ENCODE results near the gene ZNF320. TPM values are rescaled to one million over a fixed set of nuclear protein-coding genes. Genes with fewer than 3 reads are reported as not detected.
"Not testable (repeated sequence)": the region's sequence is repeated elsewhere in the genome, so short reads cannot be mapped to it uniquely, and the experiment has no call there.

Gene ZNF320
- total RNA-seq, 2 experiments from 2014 or later, result 7.2 to 7.4 TPM

DNA sequence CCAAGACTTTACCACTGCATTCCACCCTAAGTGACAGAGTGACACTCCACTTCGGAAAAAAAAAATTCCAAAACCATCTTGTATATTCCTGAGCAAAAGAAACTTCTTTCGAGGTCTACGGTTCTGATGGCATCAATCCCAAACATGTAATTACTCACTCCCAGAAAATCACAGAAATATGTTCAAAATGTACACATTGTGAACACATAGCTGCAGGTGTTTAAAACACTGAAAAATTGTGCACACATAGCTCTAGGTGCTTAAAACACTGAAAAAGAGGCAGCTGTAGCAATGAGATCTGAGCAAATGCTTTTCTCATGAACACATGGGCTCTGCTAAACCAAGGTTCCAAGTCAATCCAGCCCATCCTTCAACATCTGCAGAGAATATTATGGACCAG is 26.0 kb downstream of the ZNF320 start:
- CTCF ChIA-PET, result no interaction called here
- H3K27me3 ChIP-seq (ENCODE audit: control insufficient read depth in 1 of 2, insufficient read depth in 2 of 2, low read length in 2 of 2), result no peaks in the 10 kb centered on the region
- DNase-seq (no peak), ATAC-seq (ENCODE audit: poor library complexity) (no peak)
- Mint-ChIP-seq H3K9me3 (no peaks in the 10 kb centered on the region), H3K4me3 (no peak overlapping the region), H3K27me3 (no peaks in the 10 kb centered on the region), H3K36me3 (ENCODE audit: low read depth) (peaks cover 58% of the 10 kb centered on the region), H3K4me1 (ENCODE audit: low read depth) (no peaks in the 10 kb centered on the region), H3K27ac (no peak overlapping the region)
- intact Hi-C loops (cut with DNase I, micrococcal nuclease), result no loop called here
- no peaks in the 10 kb centered on the region for H3K4me1 ChIP-seq (ENCODE audit: insufficient read depth, low read length)
- H3K27ac ChIP-seq (ENCODE audit: low read depth in 1 of 2, low read length in 2 of 2), result no peak overlapping the region
- no peaks in the 10 kb centered on the region for H3K36me3 ChIP-seq (ENCODE audit: insufficient read depth, low read length)
- POLR2A ChIA-PET, result no interaction called here
- TF ChIP-seq CTCF (IDR thresholded peaks at IDR 0.05), result no peak
- no peak overlapping the region for H3K4me3 ChIP-seq (ENCODE audit: low read length)
- peaks cover 12 to 31% of the 10 kb centered on the region in 2 experiments for H3K9me3 ChIP-seq (ENCODE audit: control insufficient read depth in 1 of 2, insufficient read depth in 1 of 2, low read length in 2 of 2)

- DNase-seq; H3K4me1 Mint-ChIP-seq (ENCODE audit: low read depth); H3K4me3 Mint-ChIP-seq; H3K4me1 ChIP-seq (ENCODE audit: insufficient read depth, low read length); ATAC-seq (ENCODE audit: poor library complexity); H3K27me3 ChIP-seq (ENCODE audit: control insufficient read depth in 1 of 2, insufficient read depth in 2 of 2, low read length in 2 of 2); H3K9me3 Mint-ChIP-seq; H3K27ac Mint-ChIP-seq; H3K36me3 ChIP-seq (ENCODE audit: insufficient read depth, low read length); H3K27ac ChIP-seq (ENCODE audit: low read depth in 1 of 2, low read length in 2 of 2); POLR2A ChIA-PET; H3K27me3 Mint-ChIP-seq; H3K4me3 ChIP-seq (ENCODE audit: low read length); CTCF ChIA-PET: not testable (repeated sequence)
- peaks cover 26% of the 10 kb centered on the region for H3K36me3 Mint-ChIP-seq (ENCODE audit: low read depth)
- H3K9me3 ChIP-seq (ENCODE audit: control insufficient read depth in 1 of 2, insufficient read depth in 1 of 2, low read length in 2 of 2), result peaks cover 0 to 30% of the 10 kb centered on the region in 2 experiments
- intact Hi-C loops (cut with DNase I, micrococcal nuclease), result loop anchor here in 1 of 2 experiments (10.0 kb wide), 1 partner anchor 987 kb away; no protein-coding TSS in a partner anchor
Observed at GRCh38 chr19:52868031-52868430, 29.4 kb downstream of the ZNF320 start.

DNA sequence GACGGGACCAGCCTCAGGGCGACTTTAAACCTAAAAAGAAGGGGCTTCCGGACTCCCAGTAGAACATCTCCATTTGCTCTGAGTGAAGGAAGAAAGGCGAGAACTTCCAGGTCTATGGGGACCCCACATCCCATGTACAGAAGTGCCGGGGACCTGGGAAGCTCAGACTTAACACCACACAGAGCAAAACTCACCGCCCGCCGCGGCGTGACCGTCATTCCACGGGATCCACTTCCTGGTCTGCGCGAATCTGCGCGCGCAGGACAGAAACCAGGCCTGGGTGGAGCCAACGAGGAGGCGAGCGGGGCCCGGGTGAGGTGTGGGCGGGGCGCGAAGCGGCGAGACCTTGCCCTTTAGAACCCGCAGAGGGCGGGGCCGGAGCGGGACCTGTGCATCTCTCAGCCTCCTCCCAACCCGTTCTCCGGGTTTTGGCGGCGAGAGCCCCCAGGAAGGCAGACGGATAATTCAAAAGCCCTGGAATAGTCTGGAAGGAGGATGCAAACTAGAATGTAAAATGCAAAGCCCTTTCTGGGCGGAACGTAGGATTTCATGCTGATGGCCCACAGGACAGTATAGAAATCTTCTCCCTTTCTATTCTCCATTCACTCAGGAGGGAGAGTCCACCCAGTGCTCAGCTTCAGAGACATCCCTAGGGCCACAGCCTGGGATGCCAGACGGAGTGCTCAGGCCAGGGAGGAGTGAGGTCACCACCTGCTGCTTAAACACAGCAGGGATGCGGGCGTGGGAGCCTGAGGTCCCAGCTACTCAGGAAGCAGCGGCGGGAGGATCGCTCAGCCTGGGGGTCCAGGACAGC is 39.9 kb downstream of the ZNF320 start, which contains the start of gene ZNF468:
ZNF468 (minus strand) TSS at position 242 of the 814 bp plus-strand sequence. CDS start 3,347 bp downstream, outside the sequence.
- DNase-seq, result peak; percentile 49 to 86 (median 62)
- H3K27me3 Mint-ChIP-seq; CTCF ChIA-PET; H3K9me3 Mint-ChIP-seq; H3K27me3 ChIP-seq (ENCODE audit: control insufficient read depth in 1 of 2, insufficient read depth in 2 of 2, low read length in 2 of 2); POLR2A ChIA-PET: not testable (repeated sequence)
- Histone ChIP-seq H3K27ac (ENCODE audit: low read depth in 1 of 2, low read length in 2 of 2) (peak within 1 kb of the TSS in 1 of 2 donors; percentile 48), H3K36me3 (ENCODE audit: insufficient read depth, low read length) (peaks cover 14% of the 10 kb centered on the region), H3K4me1 (ENCODE audit: insufficient read depth, low read length) (peaks cover 11% of the 10 kb centered on the region), H3K9me3 (ENCODE audit: control insufficient read depth in 1 of 2, insufficient read depth in 1 of 2, low read length in 2 of 2) (peaks cover 0 to 11% of the 10 kb centered on the region in 2 experiments), H3K4me3 (ENCODE audit: low read length) (peak within 1 kb of the TSS; percentile 63)
- peaks cover 33% of the 10 kb centered on the region for H3K4me1 Mint-ChIP-seq (ENCODE audit: low read depth)
- peak within 1 kb of the TSS; percentile 87 for H3K27ac Mint-ChIP-seq
- intact Hi-C loops (cut with DNase I, micrococcal nuclease), result loop anchor here in 1 of 2 experiments (2.0 to 10.0 kb wide), 2 partner anchors 69 to 333 kb away; partner anchors contain the start of gene ZNF808
- ATAC-seq (ENCODE audit: poor library complexity), result peak; percentile 99
- H3K36me3 Mint-ChIP-seq (ENCODE audit: low read depth), result peaks cover 50% of the 10 kb centered on the region
- H3K4me3 Mint-ChIP-seq, result peak within 1 kb of the TSS; percentile 96

GRCh38 chr19:52856540-52857377 is 40.7 kb downstream of the ZNF320 start:
- POLR2A ChIA-PET; H3K9me3 Mint-ChIP-seq; H3K27me3 ChIP-seq (ENCODE audit: control insufficient read depth in 1 of 2, insufficient read depth in 2 of 2, low read length in 2 of 2); CTCF ChIA-PET; H3K27me3 Mint-ChIP-seq: not testable (repeated sequence)
- Histone ChIP-seq H3K27ac (ENCODE audit: low read depth in 1 of 2, low read length in 2 of 2) (peak overlapping the region in 1 of 2 donors; percentile 48), H3K9me3 (ENCODE audit: control insufficient read depth in 1 of 2, insufficient read depth in 1 of 2, low read length in 2 of 2) (peaks cover 0 to 11% of the 10 kb centered on the region in 2 experiments), H3K4me1 (ENCODE audit: insufficient read depth, low read length) (peaks cover 11% of the 10 kb centered on the region), H3K36me3 (ENCODE audit: insufficient read depth, low read length) (peaks cover 22% of the 10 kb centered on the region), H3K4me3 (ENCODE audit: low read length) (peak overlapping the region; percentile 63)
- Mint-ChIP-seq H3K4me3 (peak overlapping the region; percentile 96), H3K27ac (peak overlapping the region; percentile 87), H3K4me1 (ENCODE audit: low read depth) (peaks cover 33% of the 10 kb centered on the region), H3K36me3 (ENCODE audit: low read depth) (peaks cover 56% of the 10 kb centered on the region)
- peak in 4 of 14 experiments; percentile 0 to 11 (median 2) for DNase-seq
- intact Hi-C loops (cut with DNase I, micrococcal nuclease), result loop anchor here in 1 of 2 experiments (2.0 to 10.0 kb wide), 2 partner anchors 68 to 332 kb away; partner anchors contain the start of gene ZNF808
- ATAC-seq (ENCODE audit: poor library complexity), result peak; percentile 34

Other genes with a start within 250 kb of the ZNF320 start
- gene ZNF611, start 162.6 kb downstream of the ZNF320 start, total RNA-seq, result 10 to 100 TPM; 14.6 to 15.5 TPM
- 10 to 100 TPM; 11.2 to 13.4 TPM for gene ZNF600, start 110.8 kb downstream of the ZNF320 start, total RNA-seq
- 1 to 10 TPM; 3.5 to 5.4 TPM for gene ZNF28, start 76.0 kb downstream of the ZNF320 start, total RNA-seq
- gene ZNF468, start 40.0 kb downstream of the ZNF320 start, total RNA-seq, result 10 to 100 TPM in 1 of 2 experiments, 1 to 10 TPM in 1; 8.4 to 11.6 TPM
- 1 to 10 TPM; 2.5 to 3.0 TPM for gene ZNF888, start 25.8 kb upstream of the ZNF320 start, total RNA-seq
- gene ZNF816, start 65.2 kb upstream of the ZNF320 start, total RNA-seq, result 1 to 10 TPM; 3.6 to 5.5 TPM
- not detected for gene ERVV-1, start 116.3 kb upstream of the ZNF320 start, total RNA-seq
- not detected for gene ERVV-2, start 147.1 kb upstream of the ZNF320 start, total RNA-seq
- 10 to 100 TPM; 42.1 to 45.5 TPM for gene ZNF160, start 205.8 kb upstream of the ZNF320 start, total RNA-seq
- 1 to 10 TPM; 1.2 to 1.7 TPM for gene ZNF415, start 235.3 kb upstream of the ZNF320 start, total RNA-seq

Measured in CD4-positive, alpha-beta T cell (primary cell).